Stimulated activated CD4-positive, alpha-beta T cell treated with anti-CD3 and anti-CD28 coated beads, Interleukin-12 subunit alpha, Interleukin-12 subunit beta, amount 100 ng/mL, for 24 hours (primary cell): ENCODE results near the gene RNF144A.

Experiments
- DNase-seq, 2 experiments: peaks; one replicate each; pipeline ENCODE4 v3.0.0-alpha.2; 2020; ENCODE audit warnings: low read depth in 2 of 2

RNF144A gene

DNA sequence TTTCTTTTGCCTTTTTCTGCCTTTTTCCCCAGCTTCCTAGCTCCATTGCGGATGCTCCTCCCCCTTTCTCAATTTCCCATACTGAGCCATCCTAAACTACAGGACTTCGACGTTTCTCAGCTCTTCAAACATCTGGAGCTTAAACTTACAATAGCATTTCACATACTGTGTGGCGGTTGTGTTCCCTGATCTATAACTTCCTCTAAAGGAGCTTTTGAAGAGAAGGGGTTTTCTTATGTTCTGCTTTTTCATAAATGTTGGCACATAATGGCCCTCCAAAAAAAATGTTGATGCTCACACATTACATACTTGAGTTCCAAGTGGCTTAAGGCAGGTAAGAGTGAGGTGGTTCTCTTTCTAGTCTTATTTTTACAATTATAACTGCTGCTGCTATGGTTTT lies 87.4 kb downstream of the RNF144A start:
- DNase-seq, result no peak

DNA sequence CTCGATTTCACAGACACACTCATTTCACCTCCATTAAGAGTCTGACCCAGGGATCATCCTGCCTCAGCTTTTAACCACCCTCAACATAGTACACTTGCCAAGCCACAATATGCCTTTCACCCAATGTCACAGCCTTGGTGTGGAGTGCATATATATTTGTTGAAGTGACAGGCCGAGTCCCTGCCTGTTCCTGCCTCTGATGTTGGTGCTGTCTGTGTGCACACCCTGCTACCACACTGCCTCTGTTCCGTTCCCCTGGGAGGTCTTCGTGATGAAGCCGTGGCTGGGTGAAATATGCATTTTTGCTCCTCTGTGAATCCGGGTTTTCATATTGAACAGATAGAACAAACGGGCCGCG lies 90.3 kb downstream of the RNF144A start:
- no peak for DNase-seq

DNA sequence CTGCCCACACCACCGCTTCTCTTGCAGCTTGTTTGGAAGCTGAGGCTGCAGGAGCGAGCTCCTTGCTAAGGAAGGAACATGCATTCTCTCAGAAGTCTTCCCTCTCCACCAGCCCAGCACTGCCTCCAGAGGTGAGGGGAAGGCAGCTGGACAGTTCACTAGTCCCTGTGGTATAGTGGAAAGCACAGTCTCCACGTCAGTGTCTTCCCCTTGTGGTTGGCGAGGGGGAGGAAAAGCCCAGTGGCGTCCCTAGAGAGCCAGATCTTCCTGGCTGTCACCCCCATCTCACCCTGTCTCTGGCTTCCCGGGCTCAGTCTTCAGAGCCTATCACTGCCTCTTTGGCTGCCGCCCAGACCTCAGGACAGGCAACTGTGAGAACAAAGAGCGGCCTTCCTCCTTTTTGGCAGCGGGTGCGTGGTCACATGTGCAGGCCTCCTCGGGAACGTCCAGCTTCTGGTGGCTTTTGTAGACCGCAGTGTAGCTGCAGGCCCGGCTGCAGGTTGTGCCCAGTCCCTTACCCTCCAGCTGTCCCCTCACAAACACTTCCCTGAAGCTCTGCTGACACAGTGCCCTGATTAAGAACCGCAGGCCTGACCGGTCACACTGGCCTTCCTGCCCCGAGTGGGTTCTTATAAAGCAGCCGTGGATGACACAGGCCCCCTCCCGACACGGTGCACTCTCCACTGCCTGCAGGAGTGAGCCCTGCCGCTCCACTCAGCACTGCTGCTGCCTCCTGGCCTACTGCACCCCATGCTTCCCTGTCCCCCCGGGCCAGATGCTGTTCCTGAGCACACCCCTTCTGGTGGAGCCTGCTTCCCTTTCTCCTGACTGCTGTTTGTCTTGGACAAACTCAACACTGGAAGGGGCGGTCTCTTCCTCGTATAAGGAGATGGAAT lies 90.9 kb downstream of the RNF144A start:
- DNase-seq, result no peak

DNA sequence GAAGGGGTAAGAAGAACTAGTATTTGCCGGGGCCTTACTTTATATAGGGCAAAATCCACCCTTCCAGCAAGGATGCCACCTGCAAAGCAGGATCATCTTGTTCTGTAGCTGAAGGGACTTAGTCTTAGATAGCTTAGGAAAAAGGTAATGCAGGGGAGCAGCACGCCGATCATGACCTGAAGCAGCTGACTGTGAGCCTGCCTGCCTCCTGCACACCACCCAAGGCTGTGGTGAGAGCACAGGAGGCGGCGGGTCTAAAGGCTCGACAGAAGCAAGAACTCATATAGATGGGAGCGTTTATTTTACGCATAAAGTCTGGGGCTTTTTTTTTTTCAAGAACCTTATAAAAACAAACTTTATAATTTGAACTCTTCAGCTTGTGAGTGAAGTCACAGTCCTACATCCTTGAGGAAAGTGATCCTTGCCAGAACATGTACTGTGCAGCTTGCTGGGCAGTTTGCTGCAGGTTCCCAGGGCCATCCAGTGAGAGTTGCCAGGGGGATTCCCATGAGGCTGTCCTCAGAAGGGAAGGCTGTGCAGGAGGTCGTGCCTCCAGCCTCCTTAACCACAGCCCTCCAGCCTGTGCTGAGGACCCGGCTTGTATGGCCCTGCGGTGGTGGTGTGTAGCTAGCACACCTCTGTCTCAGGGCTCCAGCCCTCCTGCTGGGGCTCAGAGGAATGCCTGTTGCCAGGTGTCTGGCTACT lies 92.1 kb downstream of the RNF144A start:
- no peak for DNase-seq

DNA sequence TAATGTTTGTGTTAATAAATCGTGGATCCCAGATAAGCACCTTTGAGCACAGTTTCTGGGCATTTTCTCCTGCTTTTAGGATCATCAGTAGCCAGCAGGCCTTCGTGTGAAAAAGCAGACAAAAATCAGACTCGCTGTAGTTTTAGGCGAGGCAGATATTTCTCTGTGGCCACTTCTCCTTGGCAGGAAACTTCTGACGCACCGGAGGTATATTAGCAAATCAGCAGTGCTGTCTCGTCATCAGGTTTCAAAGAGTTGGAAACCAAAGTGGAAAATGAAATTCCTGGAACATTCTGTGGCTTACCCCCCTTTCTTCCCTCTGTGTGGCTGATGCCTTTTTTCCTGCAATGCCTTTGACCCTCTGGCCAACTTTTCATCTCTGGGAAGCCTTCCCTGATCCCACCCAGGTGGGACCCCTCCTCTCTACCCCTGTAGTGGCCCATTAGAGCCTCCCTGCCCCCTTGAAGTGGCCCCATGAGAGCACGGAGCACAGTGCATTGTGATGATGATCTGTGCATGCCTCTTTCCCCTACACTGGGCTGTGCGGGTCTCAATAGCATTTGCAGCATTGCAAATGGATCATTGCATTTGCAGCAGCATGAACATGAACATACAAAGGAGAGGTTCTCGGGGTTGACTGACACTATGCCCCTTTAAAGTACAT lies 93.3 kb downstream of the RNF144A start:
- no peak for DNase-seq

DNA sequence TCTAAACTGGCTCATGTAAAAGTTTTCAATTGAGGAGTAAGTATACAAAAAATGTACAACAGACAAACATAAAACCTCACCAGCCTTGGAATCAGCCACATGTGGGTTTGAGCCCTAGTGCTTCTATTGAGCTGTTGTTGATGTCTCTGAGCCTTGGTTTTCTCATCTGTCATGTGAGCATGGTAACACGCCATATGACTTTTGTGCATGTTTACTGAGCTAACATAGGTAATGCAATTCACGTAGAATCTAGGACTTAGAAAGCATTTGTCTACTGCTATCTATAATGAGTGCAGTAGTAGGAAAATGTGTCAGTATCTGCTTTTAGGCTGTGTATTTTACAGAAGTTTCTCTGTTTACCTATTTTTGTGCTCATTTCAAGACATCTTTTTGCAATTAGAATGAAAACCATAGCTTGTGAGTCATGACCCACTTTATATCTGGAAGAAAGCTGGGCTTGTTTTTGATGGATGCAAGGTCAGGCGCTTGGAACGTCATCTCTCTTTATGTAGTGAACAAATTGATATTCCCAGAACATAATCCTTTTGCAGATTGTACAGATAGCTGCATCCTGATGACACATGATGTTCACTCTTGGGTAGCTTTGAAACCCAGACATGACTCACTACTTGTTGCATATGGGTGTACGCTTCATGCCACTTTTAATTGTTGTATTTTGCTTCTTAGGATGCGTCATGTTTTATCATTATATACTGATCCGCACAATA lies 94.3 kb downstream of the RNF144A start:
- DNase-seq, result no peak

DNA sequence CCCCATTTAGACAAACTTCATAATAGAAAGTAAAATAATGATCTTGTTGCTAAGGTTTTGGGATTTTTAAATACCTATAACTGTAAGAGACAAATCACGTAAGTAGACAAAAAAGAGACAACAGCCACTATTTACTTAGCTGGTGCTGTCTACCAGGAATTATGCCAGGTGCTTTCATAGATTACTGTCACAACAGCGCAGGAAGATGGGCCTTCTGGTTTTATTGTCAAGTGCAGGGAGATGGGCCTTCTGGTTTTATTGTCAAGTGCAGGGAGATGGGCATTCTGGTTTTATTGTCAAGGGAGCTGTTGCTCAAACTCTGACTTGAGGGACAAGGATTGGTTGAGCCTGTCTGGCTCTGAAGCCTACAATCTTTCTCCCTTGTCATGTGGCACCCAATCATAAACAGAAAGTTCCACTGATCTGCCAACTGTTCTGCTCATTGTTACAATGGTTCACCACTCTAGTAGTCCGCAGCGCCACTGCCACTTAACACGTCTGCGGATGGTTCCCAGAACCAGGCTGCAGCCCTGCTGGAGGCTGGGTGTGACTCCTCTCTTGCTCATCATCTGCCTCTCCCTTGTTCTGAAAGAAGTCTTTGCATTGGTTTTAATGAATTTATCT lies 95.0 kb downstream of the RNF144A start:
- no peak for DNase-seq

DNA sequence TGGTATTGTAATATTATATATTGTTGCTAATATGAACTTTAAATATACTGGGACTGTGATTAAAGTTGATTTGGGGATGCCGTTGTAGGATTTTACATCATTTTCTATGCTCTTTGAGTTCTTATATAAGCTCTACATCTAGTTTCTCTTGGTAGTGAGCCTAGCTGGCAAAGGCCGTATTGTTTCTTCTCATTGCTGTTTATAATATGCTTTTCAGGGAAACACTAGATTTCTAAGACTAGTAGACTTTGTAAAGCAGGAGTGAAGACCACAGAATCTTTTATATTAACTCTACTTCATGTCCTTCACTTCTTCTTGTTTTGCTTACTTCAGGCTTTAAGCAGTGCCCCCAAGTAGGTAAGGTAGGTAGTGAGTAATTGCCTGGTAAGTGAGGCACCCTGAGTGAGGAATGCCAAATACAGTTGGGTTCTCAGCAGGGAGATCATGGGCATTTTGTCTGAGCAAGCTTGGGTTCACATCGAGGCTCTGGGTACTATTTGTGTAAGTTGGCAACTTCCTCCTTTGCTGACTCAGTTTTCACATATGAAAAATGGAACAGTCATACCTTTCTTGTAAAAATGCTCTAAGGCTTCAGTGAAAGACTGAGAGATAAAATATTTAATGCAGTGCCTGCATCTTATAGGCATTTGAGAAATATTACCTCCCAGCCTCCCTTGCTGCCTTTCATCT lies 96.4 kb downstream of the RNF144A start:
- DNase-seq, result no peak

DNA sequence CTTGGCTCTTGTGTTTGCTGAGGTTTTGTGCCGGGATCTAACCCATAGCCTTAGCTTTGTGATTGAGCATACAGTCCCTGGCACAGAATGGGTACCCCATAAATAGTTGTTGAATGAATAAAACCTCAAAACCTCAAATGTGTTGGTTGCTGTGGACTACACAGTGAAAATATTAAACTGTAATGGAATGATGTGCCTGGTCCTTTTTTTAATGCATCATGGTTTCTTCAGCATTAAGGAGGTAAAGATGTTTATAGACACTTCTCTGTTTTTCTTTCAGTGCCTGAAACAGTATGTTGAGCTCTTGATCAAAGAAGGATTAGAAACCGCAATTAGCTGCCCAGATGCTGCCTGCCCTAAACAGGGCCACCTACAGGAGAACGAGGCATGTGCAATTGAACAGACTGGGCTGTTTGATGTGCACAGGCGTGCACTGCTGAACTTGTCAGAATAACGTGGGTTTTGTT lies 97.0 kb downstream of the RNF144A start:
- no peak for DNase-seq

DNA sequence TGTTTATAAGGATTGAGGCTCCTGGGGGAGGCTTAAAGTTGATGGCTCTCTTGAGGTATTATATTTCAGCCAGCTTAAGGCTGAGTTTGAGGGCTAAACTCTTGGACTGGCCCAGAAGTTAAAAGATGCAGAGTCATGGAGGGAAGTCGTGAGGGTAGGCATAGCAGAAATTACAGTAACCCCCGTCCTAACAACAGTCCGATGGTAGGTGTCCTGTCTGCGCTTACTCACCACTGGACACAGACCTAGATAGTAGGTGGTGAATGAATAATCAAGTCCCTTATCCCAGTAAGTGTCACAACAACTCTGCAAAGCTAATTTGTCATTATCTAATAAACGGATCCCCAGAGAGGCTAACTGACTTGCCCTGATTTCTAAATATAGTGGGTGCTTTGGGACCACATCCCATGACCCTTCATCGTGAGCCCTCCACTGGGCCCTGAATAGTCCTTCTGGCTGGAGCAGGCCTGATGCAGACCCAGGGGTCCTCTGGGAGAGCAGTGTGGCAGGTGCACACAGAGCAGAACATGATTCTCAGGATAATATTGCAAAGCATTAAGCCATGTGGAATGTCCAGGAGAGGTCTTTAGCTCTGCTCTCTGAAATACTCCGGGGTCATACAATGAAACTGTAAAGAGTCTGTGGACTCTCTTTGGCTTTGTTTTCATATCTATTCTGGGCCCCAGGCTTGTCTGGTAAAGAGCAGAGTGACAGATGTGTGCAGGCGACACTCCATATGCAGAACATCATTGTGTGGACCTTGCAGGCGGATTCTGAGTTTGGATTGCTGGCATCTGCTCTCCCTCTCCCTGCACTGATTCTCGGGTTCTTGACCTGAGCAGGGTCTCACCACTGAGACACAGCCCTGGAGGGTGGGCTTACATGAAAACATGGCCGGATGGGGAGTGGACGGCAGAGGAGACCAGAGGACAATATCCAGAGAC lies 98.1 kb downstream of the RNF144A start:
- DNase-seq, result no peak

DNA sequence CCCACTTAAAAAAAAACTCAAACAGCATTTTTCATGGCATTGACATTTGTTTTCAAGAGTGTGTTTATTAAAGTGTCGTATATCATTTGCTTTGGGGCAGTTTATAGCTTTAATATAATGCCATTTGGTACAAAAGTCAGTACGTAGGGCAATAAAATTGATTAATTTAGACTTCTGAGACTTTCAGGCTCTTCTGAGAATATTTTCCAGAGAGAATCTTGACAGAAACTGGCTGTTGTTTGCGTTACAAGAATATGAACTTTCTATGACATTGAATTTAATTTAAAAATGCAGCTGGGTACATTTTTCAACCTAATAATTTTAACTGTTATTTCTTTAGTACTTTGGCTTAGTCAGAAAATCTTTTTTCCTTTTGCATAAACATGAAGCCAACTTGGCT lies 98.9 kb downstream of the RNF144A start:
- DNase-seq, result no peak

DNA sequence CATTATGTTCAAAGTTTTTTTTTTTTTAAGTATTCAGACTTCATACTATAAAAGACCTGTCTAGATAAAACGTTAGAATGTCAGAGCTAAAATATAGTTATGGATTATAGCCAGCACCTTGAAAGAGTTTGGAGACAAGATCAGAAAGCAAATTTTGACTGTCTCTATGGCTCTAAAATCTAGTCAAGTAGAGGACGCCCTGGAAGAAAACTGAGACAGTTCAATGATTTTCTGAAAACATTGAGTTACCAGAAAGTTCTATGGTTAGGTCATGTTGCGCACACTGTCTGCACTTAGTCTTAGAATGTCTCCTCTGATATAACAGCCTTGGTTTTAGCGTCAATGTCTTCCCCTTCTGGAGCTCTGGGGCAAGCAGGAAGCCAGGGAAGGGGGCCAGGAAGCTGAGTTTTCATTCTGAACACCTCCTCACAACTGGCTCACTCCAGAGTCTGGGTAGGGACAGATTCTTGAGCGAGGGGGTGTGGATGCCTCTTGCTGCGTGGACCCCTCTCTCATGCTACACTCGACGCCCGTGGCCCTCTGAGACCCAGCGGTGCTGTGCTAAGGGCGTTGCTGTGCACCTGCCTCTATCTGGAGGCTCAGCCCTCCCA lies 99.5 kb downstream of the RNF144A start:
- no peak for DNase-seq

DNA sequence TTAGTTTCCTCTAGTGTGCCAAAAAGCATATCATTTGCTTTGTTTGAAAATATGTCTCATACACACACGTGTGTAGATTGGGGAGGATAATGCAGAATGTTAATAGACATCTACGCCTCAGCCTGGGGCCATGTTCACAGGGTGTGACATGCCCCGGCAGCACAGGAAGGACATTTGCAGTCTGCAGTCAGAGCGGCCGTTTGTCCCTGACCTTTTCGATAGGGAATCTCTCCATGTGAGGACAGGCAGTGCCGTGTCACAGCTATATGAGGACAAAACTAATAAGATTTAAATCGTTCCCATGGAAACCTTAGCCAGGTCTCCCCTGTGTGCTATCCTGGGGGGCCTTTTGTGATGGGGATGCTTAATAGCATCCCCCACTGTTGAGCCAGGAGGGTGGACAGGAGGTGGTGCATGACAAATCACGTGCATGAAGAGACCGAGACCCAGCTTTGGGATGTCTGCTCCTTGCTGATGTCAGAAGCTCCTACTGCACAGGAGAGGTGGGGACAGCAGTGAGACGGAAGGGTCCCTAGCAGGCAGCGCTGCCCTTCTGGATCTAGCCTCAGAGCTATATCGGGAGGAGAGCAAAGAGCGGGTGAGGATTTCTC lies 100.6 kb downstream of the RNF144A start:
- DNase-seq, result no peak

DNA sequence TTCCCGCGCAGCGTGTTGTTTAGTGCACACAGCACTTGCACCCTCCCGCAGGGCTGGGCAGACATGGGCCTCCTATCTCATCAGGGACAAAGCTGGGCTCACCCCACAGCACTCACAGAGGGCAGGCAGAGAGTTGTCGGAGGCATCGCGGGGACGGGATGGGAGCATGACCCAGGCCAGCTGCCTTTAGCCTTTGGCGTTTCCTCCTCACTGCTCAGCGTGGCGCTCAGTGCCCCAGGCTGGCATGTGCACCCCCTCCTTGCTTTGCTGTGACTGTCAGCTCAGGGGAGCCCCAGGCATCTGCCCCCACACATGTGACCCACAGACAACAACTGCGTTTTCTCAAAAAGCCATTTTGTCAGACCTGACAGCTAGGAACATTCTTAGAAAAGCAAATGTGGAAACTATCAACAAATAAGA lies 101.1 kb downstream of the RNF144A start:
- DNase-seq, result no peak

DNA sequence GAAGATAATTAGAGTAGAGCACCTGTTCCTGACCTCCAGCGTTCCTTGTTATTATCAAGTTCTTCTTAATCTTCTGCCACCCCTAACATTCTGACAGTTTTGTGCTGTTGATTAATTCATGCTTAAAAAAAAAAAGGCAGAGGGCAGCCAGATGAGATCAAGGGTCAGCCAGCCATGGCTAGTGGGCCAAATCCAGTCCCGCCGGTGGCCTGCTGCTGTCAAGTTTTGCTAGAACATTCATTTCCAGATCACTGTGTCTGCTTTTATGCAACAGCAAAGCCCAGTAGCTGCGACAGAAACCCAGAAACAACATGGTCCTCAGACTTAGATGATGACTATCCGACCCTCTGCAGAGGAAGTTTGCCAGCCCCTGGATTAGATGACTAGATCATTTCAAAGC lies 101.6 kb downstream of the RNF144A start:
- DNase-seq, result no peak

DNA sequence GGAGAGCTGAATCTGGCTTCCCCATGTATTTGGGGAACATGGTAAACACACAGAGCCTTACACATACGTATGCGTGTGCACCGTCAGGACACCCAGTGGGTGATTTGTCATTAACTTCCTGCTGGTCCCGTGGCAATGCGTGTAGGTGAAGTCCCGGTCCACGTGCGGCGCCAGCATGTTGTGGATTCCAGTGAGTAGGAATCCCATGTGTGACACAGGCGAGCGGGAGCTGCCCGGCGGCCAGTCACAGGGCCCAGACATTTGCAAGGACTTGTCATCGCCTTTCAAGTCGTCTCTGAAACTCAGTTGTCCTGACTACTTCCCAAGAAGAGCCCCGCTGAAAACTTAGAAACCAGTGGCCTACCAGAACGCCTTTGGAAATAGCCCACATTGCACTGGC lies 102.0 kb downstream of the RNF144A start:
- no peak for DNase-seq

DNA sequence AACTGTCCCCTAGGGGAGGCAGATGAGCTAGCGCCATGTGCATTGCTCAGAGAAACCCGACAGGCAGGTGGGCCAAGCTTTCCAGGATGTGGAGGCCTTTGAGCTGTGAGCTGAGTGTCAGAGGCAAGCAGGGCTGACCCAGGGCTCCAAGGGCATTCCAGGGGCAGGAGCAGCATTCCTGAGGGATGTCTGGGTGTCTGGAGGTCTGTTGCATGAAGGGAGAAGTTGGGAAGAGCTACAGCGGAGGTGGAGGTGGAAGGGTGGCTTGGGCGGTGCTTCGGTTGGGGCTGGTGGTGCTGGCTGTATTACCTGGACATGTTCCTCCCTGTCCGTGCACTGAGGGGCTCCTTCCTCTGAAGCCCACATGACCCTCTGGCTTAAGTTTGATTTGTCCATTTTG lies 102.8 kb downstream of the RNF144A start:
- no peak for DNase-seq

DNA sequence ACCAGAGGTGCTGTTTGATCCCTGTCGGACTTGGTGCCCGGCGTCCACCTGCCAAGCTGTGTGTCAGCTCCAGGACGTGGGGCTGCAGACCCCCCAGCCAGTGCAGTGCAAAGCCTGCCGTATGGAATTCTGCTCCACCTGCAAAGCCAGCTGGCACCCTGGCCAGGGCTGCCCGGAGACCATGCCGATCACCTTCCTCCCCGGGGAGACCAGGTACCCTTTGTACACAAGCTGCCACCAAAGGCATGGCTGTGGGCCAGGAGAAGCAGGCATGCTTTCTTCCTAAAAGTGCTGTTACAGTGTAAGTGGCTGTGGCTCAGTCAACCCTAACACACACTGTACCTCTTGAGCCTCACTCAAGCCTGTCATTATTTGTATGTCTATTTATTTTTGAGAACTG lies 103.3 kb downstream of the RNF144A start:
- no peak for DNase-seq

DNA sequence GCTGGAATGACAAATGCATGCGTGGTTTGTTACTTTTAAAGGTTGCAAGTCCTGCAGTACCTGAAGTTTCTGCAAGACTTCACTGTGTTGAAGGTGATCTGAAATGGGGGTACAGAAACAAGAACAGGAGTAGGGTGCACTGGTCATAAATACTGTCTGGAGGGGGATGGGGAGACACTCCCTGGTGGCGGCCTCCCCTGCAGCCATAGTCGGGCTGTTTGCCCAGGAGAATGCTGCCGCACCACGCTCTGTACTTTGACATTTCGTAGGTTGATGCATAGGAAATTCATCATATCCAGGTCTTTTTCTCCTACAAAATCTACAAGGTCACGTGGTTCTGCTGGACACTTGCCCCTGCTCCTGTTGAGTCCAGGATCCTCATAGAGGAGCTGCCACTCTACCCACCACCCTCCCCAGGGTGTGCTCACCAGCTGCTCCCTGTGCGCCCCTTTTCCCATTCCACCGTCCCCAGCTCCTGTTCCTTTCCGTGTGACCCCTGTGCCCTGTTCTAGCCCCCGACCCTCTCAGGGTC lies 103.8 kb downstream of the RNF144A start:
- no peak for DNase-seq
